ENCODE measurements around the gene TEX2. TPM values are rescaled to one million over a fixed set of nuclear protein-coding genes. Genes with fewer than 3 reads are reported as not detected.

The TEX2 gene
- total and polyA plus RNA-seq, 2 of the 13 experiments (the other 11 are each of a cell fraction or from before 2014, with no cell fraction given) = 21.4 to 37.7 TPM

GRCh38 chr17:64145751-64146417 is 117.2 kb downstream of the TEX2 start:
- H4K20me1 ChIP-seq (ENCODE audit: insufficient read depth, low read length) = no peaks in the 10 kb centered on the region
- peak overlapping the region; percentile 88 for H3K27ac ChIP-seq (ENCODE audit: extremely low read length, insufficient read depth, low read length)
- TSS peak; percentile 84 for BruUV-seq (replicated peaks)
- WGBS (ENCODE audit: low lambda C conversion rate) = under 1% methylated on average over 25 of the region's 51 CpGs
- H3K4me2 ChIP-seq (ENCODE audit: low read depth, low read length) = peak overlapping the region; percentile 95
- H3K9me3 ChIP-seq (ENCODE audit: low read length) = no peaks in the 10 kb centered on the region
- intact Hi-C loops (cut with micrococcal nuclease; ENCODE audit: unreplicated experiment) = loop anchor here (5.0 kb wide), 2 partner anchors 116 to 136 kb away; partner anchors contain the start of gene TEX2
- in situ Hi-C loops (cut with HindIII; ENCODE audit: extremely low pct_ligation_motif_present, low pct_unique_long_range_greater_than_20kb) = loop anchor here (5.0 kb wide), 2 partner anchors 36 to 116 kb away; partner anchors contain the start of gene TEX2
- DNase-seq (ENCODE audit: low spot score) = peak; percentile 100
- H2AFZ ChIP-seq (ENCODE audit: low read length) = no peak overlapping the region
- FAIRE-seq = peak; percentile 96
- H3K4me1 ChIP-seq (ENCODE audit: insufficient read depth, low read length) = peaks cover 55% of the 10 kb centered on the region
- POLR2A ChIA-PET = interaction anchor here (0.6 to 7.1 kb wide), 66 partner anchors 8 to 524 kb away, joined by 3 to 138 read pairs (median 6); partner anchors contain the start of genes CCDC47, CEP95, DDX42 and DDX5
- H3K4me3 ChIP-seq (replicated peaks in 1 of 3; ENCODE audit: insufficient read depth in 1 of 3, low read depth in 2 of 3, low read length in 3 of 3) = peak overlapping the region; percentile 75 to 86 (median 84)
- CTCF ChIA-PET (ENCODE audit: low intra/inter-chr PET ratio, low total read pairs) = no interaction called here
- H3K9ac ChIP-seq (ENCODE audit: insufficient read depth, low read depth, low read length) = peak overlapping the region; percentile 97
- ATAC-seq = peak; percentile 78
- H3K27me3 ChIP-seq (ENCODE audit: control insufficient read depth in 1 of 2, insufficient read depth in 2 of 2, low read length in 2 of 2) = no peaks in the 10 kb centered on the region; a peak in 1 of 5 replicates
- H3K79me2 ChIP-seq (ENCODE audit: insufficient read depth, low read length) = peaks cover 20% of the 10 kb centered on the region
- no peaks in the 10 kb centered on the region; a peak in 2 of 5 replicates for H3K36me3 ChIP-seq (replicated peaks in 1 of 2; ENCODE audit: control insufficient read depth in 1 of 2, insufficient read depth in 2 of 2, low read length in 2 of 2)
- TF ChIP-seq ETV6 (CRISPR knock-in tag; conservative IDR thresholded peaks at IDR 0.05) = peak; percentile 11; the same call in 1 of the 2 replicates
- 0 out of 2 replicates have a peak, but pooled peaks have one; percentile 61 for TF ChIP-seq ZFYVE20 (CRISPR knock-in tag; IDR thresholded peaks at IDR 0.05; ENCODE audit: borderline replicate concordance, low read depth)
- TF ChIP-seq, protein P1, sequence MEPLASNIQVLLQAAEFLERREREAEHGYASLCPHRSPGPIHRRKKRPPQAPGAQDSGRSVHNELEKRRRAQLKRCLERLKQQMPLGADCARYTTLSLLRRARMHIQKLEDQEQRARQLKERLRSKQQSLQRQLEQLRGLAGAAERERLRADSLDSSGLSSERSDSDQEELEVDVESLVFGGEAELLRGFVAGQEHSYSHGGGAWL (CRISPR knock-in tag; IDR thresholded peaks at IDR 0.05) = peak; percentile 95
- TF ChIP-seq ZNF772 (CRISPR knock-in tag; IDR thresholded peaks at IDR 0.05) = peak; percentile 93
- peak; percentile 82 for TF ChIP-seq TBL1XR1 (IDR thresholded peaks at IDR 0.05; ENCODE audit: borderline replicate concordance, low read length, partially characterized antibody)
- TF ChIP-seq ZNF264 (CRISPR knock-in tag; IDR thresholded peaks at IDR 0.05) = peak; percentile 78
- TF ChIP-seq, protein P2, sequence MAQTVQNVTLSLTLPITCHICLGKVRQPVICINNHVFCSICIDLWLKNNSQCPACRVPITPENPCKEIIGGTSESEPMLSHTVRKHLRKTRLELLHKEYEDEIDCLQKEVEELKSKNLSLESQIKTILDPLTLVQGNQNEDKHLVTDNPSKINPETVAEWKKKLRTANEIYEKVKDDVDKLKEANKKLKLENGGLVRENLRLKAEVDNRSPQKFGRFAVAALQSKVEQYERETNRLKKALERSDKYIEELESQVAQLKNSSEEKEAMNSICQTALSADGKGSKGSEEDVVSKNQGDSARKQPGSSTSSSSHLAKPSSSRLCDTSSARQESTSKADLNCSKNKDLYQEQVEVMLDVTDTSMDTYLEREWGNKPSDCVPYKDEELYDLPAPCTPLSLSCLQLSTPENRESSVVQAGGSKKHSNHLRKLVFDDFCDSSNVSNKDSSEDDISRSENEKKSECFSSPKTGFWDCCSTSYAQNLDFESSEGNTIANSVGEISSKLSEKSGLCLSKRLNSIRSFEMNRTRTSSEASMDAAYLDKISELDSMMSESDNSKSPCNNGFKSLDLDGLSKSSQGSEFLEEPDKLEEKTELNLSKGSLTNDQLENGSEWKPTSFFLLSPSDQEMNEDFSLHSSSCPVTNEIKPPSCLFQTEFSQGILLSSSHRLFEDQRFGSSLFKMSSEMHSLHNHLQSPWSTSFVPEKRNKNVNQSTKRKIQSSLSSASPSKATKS (CRISPR knock-in tag; IDR thresholded peaks at IDR 0.05) = peak; percentile 99
- TF ChIP-seq, protein P3, sequence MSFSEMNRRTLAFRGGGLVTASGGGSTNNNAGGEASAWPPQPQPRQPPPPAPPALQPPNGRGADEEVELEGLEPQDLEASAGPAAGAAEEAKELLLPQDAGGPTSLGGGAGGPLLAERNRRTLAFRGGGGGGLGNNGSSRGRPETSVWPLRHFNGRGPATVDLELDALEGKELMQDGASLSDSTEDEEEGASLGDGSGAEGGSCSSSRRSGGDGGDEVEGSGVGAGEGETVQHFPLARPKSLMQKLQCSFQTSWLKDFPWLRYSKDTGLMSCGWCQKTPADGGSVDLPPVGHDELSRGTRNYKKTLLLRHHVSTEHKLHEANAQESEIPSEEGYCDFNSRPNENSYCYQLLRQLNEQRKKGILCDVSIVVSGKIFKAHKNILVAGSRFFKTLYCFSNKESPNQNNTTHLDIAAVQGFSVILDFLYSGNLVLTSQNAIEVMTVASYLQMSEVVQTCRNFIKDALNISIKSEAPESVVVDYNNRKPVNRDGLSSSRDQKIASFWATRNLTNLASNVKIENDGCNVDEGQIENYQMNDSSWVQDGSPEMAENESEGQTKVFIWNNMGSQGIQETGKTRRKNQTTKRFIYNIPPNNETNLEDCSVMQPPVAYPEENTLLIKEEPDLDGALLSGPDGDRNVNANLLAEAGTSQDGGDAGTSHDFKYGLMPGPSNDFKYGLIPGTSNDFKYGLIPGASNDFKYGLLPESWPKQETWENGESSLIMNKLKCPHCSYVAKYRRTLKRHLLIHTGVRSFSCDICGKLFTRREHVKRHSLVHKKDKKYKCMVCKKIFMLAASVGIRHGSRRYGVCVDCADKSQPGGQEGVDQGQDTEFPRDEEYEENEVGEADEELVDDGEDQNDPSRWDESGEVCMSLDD (CRISPR knock-in tag; IDR thresholded peaks at IDR 0.05; ENCODE audit: borderline replicate concordance) = no peak; the same call in none of the 2 replicates
- TF ChIP-seq ZNF232 (CRISPR knock-in tag; IDR thresholded peaks at IDR 0.05; ENCODE audit: borderline replicate concordance) = peak; percentile 93
- TF ChIP-seq HMGXB4 (CRISPR knock-in tag; IDR thresholded peaks at IDR 0.05; ENCODE audit: borderline replicate concordance in 1 of 2, low read depth in 1 of 2) = peak; percentile 79 to 93; a peak in 3 of 4 replicates
- TF ChIP-seq, protein P4, sequence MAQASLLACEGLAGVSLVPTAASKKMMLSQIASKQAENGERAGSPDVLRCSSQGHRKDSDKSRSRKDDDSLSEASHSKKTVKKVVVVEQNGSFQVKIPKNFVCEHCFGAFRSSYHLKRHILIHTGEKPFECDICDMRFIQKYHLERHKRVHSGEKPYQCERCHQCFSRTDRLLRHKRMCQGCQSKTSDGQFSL (CRISPR knock-in tag; IDR thresholded peaks at IDR 0.05) = peak; percentile 67
- peak; percentile 82 for TF ChIP-seq ZBTB7A (CRISPR knock-in tag; IDR thresholded peaks at IDR 0.05)
- TF ChIP-seq ZNF207 (IDR thresholded peaks at IDR 0.05; ENCODE audit: borderline replicate concordance) = no peak
- TF ChIP-seq FOXK2 (IDR thresholded peaks at IDR 0.05) = peak; percentile 33; the same call in 1 of the 2 replicates
- peak; percentile 6; the same call in 1 of the 2 replicates for TF ChIP-seq GZF1 (CRISPR knock-in tag; IDR thresholded peaks at IDR 0.05)

All from HepG2 (cell line).